Measurements from ENCODE around the gene PGGT1B.

Gene PGGT1B

GRCh38 chr5:115186794-115187193, 75.9 kb downstream of the PGGT1B start:
- Histone ChIP-seq H3K27me3 (ENCODE audit: control insufficient read depth, low read length) (peaks cover 7% of the 10 kb centered on the region), H3F3A (ENCODE audit: control insufficient read depth, insufficient read depth) (no peaks in the 10 kb centered on the region), H3K79me2 (ENCODE audit: control insufficient read depth, low read length) (no peaks in the 10 kb centered on the region), H3K27ac (ENCODE audit: low read depth, low read length) (no peak overlapping the region), H3K9me3 (ENCODE audit: control insufficient read depth, insufficient read depth, low read length) (no peaks in the 10 kb centered on the region), H3K36me3 (ENCODE audit: control insufficient read depth, low read length) (no peaks in the 10 kb centered on the region), H3K4me3 (ENCODE audit: low read length) (no peak overlapping the region), H3K9me2 (replicated peaks; ENCODE audit: control insufficient read depth, low read length) (no peaks in the 10 kb centered on the region), H4K20me1 (ENCODE audit: control insufficient read depth, insufficient read depth, low read depth, low read length) (no peaks in the 10 kb centered on the region), H3K4me2 (ENCODE audit: low read length) (no peak overlapping the region), H3K4me1 (ENCODE audit: control insufficient read depth, low read length) (no peaks in the 10 kb centered on the region)
- no peak for TF ChIP-seq EZH2phosphoT487 (IDR thresholded peaks at IDR 0.05; ENCODE audit: borderline replicate concordance, low read length)
- no peak for TF ChIP-seq CTCF (IDR thresholded peaks at IDR 0.05; ENCODE audit: low read depth, low read length, poor library complexity, severe bottlenecking)

- H3K79me2 ChIP-seq (ENCODE audit: control insufficient read depth, low read length), result no peaks in the 10 kb centered on the region
- no peaks in the 10 kb centered on the region for H3K9me2 ChIP-seq (replicated peaks; ENCODE audit: control insufficient read depth, low read length)
- TF ChIP-seq CTCF (IDR thresholded peaks at IDR 0.05; ENCODE audit: low read depth, low read length, poor library complexity, severe bottlenecking) (no peak), EZH2phosphoT487 (IDR thresholded peaks at IDR 0.05; ENCODE audit: borderline replicate concordance, low read length) (no peak)
- H4K20me1 ChIP-seq (ENCODE audit: control insufficient read depth, insufficient read depth, low read depth, low read length), result no peaks in the 10 kb centered on the region
- H3K4me1 ChIP-seq (ENCODE audit: control insufficient read depth, low read length), result peaks cover 7% of the 10 kb centered on the region
- peaks cover 27% of the 10 kb centered on the region for H3K27me3 ChIP-seq (ENCODE audit: control insufficient read depth, low read length)
- H3K9me3 ChIP-seq (ENCODE audit: control insufficient read depth, insufficient read depth, low read length), result no peaks in the 10 kb centered on the region
- H3K4me2 ChIP-seq (ENCODE audit: low read length), result no peak overlapping the region
- H3K27ac ChIP-seq (ENCODE audit: low read depth, low read length), result no peak overlapping the region
- H3F3A ChIP-seq (ENCODE audit: control insufficient read depth, insufficient read depth), result peaks cover 9% of the 10 kb centered on the region
- no peaks in the 10 kb centered on the region for H3K36me3 ChIP-seq (ENCODE audit: control insufficient read depth, low read length)
- H3K4me3 ChIP-seq (ENCODE audit: low read length), result no peak overlapping the region
Observed at GRCh38 chr5:115184770-115185169, 77.9 kb downstream of the PGGT1B start.

- no peaks in the 10 kb centered on the region for H3K9me3 ChIP-seq (ENCODE audit: control insufficient read depth, insufficient read depth, low read length)
- H3K27me3 ChIP-seq (ENCODE audit: control insufficient read depth, low read length), result peaks cover 38% of the 10 kb centered on the region
- H3K4me1 ChIP-seq (ENCODE audit: control insufficient read depth, low read length), result peaks cover 12% of the 10 kb centered on the region
- H3K9me2 ChIP-seq (replicated peaks; ENCODE audit: control insufficient read depth, low read length), result no peaks in the 10 kb centered on the region
- H3K79me2 ChIP-seq (ENCODE audit: control insufficient read depth, low read length), result no peaks in the 10 kb centered on the region
- H3K27ac ChIP-seq (ENCODE audit: low read depth, low read length), result no peak overlapping the region
- no peak overlapping the region for H3K4me3 ChIP-seq (ENCODE audit: low read length)
- peaks cover 9% of the 10 kb centered on the region for H3F3A ChIP-seq (ENCODE audit: control insufficient read depth, insufficient read depth)
- no peaks in the 10 kb centered on the region for H4K20me1 ChIP-seq (ENCODE audit: control insufficient read depth, insufficient read depth, low read depth, low read length)
- no peaks in the 10 kb centered on the region for H3K36me3 ChIP-seq (ENCODE audit: control insufficient read depth, low read length)
- no peak for TF ChIP-seq CTCF (IDR thresholded peaks at IDR 0.05; ENCODE audit: low read depth, low read length, poor library complexity, severe bottlenecking)
- TF ChIP-seq EZH2phosphoT487 (IDR thresholded peaks at IDR 0.05; ENCODE audit: borderline replicate concordance, low read length), result no peak
- H3K4me2 ChIP-seq (ENCODE audit: low read length), result no peak overlapping the region
Observed at GRCh38 chr5:115181757-115182156, 80.9 kb downstream of the PGGT1B start.

Measured in DOHH2 (cell line).